Caco-2 (cell line): ENCODE measurements around the gene FAIM. TPM values are rescaled to one million over a fixed set of nuclear protein-coding genes. Genes with fewer than 3 reads are reported as not detected.

ENCODE experiments used
- BruUV-seq: library from RNA; stranded (reverse); fragments of 400-500 nt; replicated peaks from 2 replicates; lab custom pipeline; 2021; lab: Mats Ljungman, UMichigan
- CTCF ChIA-PET: fragments of 300-600 bp; sonication (Branson Sonifier 250); formaldehyde crosslinking; loops from one replicate; lab custom pipeline; 2022; ENCODE audit warnings: antibody characterized with exemption; lab: Charles Lee
- POLR2A ChIA-PET: fragments of 300-600 bp; sonication (Branson Sonifier 250); formaldehyde crosslinking; loops from one replicate; lab custom pipeline; 2022; ENCODE audit warnings: antibody characterized with exemption; lab: Charles Lee
- DNase-seq, 2 experiments: peaks; one replicate each; pipeline versions ENCODE4 v3.0.0 to v3.0.0-alpha.2; 2020 to 2022
- H3K27me3 ChIP-seq: replicated peaks from 2 replicates; pipeline ENCODE4 v1.6.0; 2011; ENCODE audit warnings: low read length; ENCODE audit not compliant: control insufficient read depth, insufficient read depth
- H3K36me3 ChIP-seq: 2 replicates; pipeline ENCODE4 v1.5.1; 2011; ENCODE audit warnings: low read length; ENCODE audit not compliant: control insufficient read depth, insufficient read depth
- H3K4me1 ChIP-seq: fragments of 250-450 bp; sonication (Bioruptor Pico); 2 replicates; pipeline ENCODE4 v1.5.1; 2020; ENCODE audit warnings: mild to moderate bottlenecking
- H3K4me3 ChIP-seq: 2 replicates; pipeline ENCODE4 v1.5.1; 2011; ENCODE audit warnings: low read depth, mild to moderate bottlenecking, control low read depth, low read length
- H3K9me3 ChIP-seq: fragments of 250-450 bp; sonication (Bioruptor Pico); 2 replicates; pipeline ENCODE4 v1.5.1; 2020; ENCODE audit warnings: mild to moderate bottlenecking, moderate library complexity
- H3K27ac Mint-ChIP-seq: one replicate; pipeline ENCODE4 v1.8.0; 2022; ENCODE audit warnings: mixed read lengths; ENCODE audit not compliant: unreplicated experiment
- H3K27me3 Mint-ChIP-seq: one replicate; pipeline ENCODE4 v1.8.0; 2022; ENCODE audit warnings: mixed read lengths; ENCODE audit not compliant: insufficient read depth, unreplicated experiment
- H3K36me3 Mint-ChIP-seq: one replicate; pipeline ENCODE4 v1.8.0; 2022; ENCODE audit warnings: mild to moderate bottlenecking, mixed read lengths; ENCODE audit not compliant: insufficient read depth, unreplicated experiment
- H3K4me1 Mint-ChIP-seq: one replicate; pipeline ENCODE4 v1.8.0; 2022; ENCODE audit warnings: low read depth, mixed read lengths; ENCODE audit not compliant: unreplicated experiment
- H3K4me3 Mint-ChIP-seq: one replicate; pipeline ENCODE4 v1.8.0; 2022; ENCODE audit warnings: mild to moderate bottlenecking, moderate library complexity, mixed read lengths; ENCODE audit not compliant: unreplicated experiment
- H3K9me3 Mint-ChIP-seq: one replicate; pipeline ENCODE4 v1.8.0; 2022; ENCODE audit warnings: mixed read lengths; ENCODE audit not compliant: unreplicated experiment
- CTCF ChIP-seq, 2 experiments: fragments of 200-600 bp in 1 of 2; IDR thresholded peaks; 1 replicate in 1 of 2; 2 replicates in 1 of 2; pipeline versions ENCODE4 v1.5.1 to v1.8.0; 2011 to 2022; ENCODE audit warnings: antibody characterized with exemption in 1 of 2, control low read depth in 1 of 2, inconsistent platforms in 1 of 2, low read depth in 1 of 2, low read length in 1 of 2, mild to moderate bottlenecking in 1 of 2, moderate library complexity in 1 of 2; ENCODE audit not compliant: insufficient read depth in 1 of 2, severe bottlenecking in 1 of 2, unreplicated experiment in 1 of 2
- intact Hi-C: fragments of 100-400 bp; cut with micrococcal nuclease; formaldehyde crosslinking; loops from one replicate; pipeline ENCODE4 v1.10.0; 2022; ENCODE audit not compliant: unreplicated experiment
- total RNA-seq: library from RNA; stranded (reverse); gene quantifications from 2 replicates; pipeline ENCODE4 v1.2.3, GENCODE V29; 2022

FAIM gene
- total RNA-seq, 1 experiment from 2014 or later = 22.5 TPM

- H3K4me1 ChIP-seq = no peaks in the 10 kb centered on the region
- H3K36me3 ChIP-seq = no peaks in the 10 kb centered on the region
- CTCF ChIA-PET = no interaction called here
- no peaks in the 10 kb centered on the region for H3K4me1 Mint-ChIP-seq
- no peak for DNase-seq
- no peaks in the 10 kb centered on the region for H3K27me3 ChIP-seq
- no peak overlapping the region for H3K27ac Mint-ChIP-seq
- no peaks in the 10 kb centered on the region for H3K9me3 Mint-ChIP-seq
- H3K4me3 ChIP-seq = no peak overlapping the region
- intact Hi-C loops = no loop called here
- no TSS peak for BruUV-seq
- TF ChIP-seq CTCF (IDR thresholded peaks at IDR 0.05; ENCODE audit: insufficient read depth in 1 of 2, low read depth in 1 of 2, low read length in 1 of 2, severe bottlenecking in 1 of 2, unreplicated experiment in 1 of 2) = no peak
- no peaks in the 10 kb centered on the region for H3K27me3 Mint-ChIP-seq
- POLR2A ChIA-PET = no interaction called here
- H3K36me3 Mint-ChIP-seq = no peaks in the 10 kb centered on the region
- no peak overlapping the region for H3K4me3 Mint-ChIP-seq
- H3K9me3 ChIP-seq = no peaks in the 10 kb centered on the region
Measured at GRCh38 chr3:138573138-138573537, 35.4 kb upstream of the FAIM start.

DNA sequence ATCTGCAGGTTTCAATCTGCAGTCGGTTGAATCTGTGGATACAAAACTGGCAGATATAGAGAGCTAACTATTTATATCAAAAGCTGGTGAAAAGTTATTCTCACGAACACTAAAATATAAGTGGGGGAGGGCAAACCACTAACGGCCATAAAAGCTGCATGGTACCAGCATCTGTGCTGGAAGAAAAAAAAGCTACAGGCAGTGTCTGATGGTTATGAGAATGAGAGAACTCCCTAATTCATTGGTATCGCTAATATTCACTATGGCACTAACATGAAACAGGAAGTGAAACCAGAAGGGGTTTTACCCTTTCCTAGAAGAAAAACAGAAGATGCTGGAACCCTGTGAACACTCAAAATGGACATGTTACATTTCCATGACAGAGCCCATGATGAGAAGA lies 30.4 kb upstream of the FAIM start:
- H3K27me3 ChIP-seq = no peaks in the 10 kb centered on the region
- Mint-ChIP-seq H3K27ac (no peak overlapping the region), H3K27me3 (no peaks in the 10 kb centered on the region), H3K9me3 (no peaks in the 10 kb centered on the region), H3K4me3 (no peak overlapping the region), H3K4me1 (no peaks in the 10 kb centered on the region), H3K36me3 (no peaks in the 10 kb centered on the region)
- no peaks in the 10 kb centered on the region; the same call in 1 of the 2 replicates for H3K4me1 ChIP-seq
- no peak for TF ChIP-seq CTCF (IDR thresholded peaks at IDR 0.05; ENCODE audit: insufficient read depth in 1 of 2, low read depth in 1 of 2, low read length in 1 of 2, severe bottlenecking in 1 of 2, unreplicated experiment in 1 of 2)
- BruUV-seq = no TSS peak
- CTCF ChIA-PET = interaction anchor here (0.6 kb wide), 1 partner anchor 22 kb away, joined by 4 read pairs; no protein-coding TSS in a partner anchor
- H3K9me3 ChIP-seq = no peaks in the 10 kb centered on the region
- POLR2A ChIA-PET = no interaction called here
- H3K4me3 ChIP-seq = no peak overlapping the region
- H3K36me3 ChIP-seq = no peaks in the 10 kb centered on the region
- intact Hi-C loops = no loop called here
- no peak for DNase-seq

DNA sequence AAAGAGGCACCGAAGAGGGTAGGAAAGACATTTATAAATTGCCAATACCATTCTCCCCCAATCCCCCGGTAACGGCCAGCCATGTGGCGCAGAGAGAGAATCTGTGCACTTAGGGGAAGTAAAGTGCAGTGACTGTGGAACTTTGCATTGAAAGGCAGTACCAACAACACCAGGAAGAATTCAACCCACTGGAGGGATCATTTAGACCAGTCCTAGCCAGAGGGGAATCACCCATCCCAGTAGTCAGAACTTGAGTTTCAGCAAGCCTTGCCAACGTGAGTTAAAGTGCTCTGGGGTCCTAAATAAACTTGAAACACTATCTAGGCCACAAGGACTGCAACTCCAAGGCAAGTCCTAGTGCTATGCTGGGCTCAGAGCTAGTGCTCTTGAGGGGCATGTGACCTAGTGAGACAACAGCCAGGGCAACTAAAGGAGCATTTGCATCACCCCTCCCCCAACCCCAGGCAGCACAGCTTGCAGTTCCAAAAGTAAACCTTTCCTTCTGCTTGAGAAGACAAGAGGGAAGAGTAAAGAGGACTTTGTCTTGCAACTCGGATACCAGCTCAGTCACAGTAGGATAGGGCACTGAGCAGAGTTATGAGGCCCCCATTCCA lies 29.5 kb upstream of the FAIM start:
- Mint-ChIP-seq H3K36me3 (no peaks in the 10 kb centered on the region), H3K27me3 (no peaks in the 10 kb centered on the region), H3K9me3 (no peaks in the 10 kb centered on the region), H3K4me3 (no peak overlapping the region), H3K27ac (no peak overlapping the region), H3K4me1 (no peaks in the 10 kb centered on the region)
- H3K4me3 ChIP-seq = no peak overlapping the region
- TF ChIP-seq CTCF (IDR thresholded peaks at IDR 0.05; ENCODE audit: insufficient read depth in 1 of 2, low read depth in 1 of 2, low read length in 1 of 2, severe bottlenecking in 1 of 2, unreplicated experiment in 1 of 2) = no peak
- intact Hi-C loops = no loop called here
- H3K9me3 ChIP-seq = no peaks in the 10 kb centered on the region
- BruUV-seq = no TSS peak
- no peaks in the 10 kb centered on the region for H3K36me3 ChIP-seq
- H3K27me3 ChIP-seq = no peaks in the 10 kb centered on the region
- ChIA-PET CTCF (no interaction called here), POLR2A (no interaction called here)
- peak in 1 of 2 experiments; percentile 26 for DNase-seq
- no peaks in the 10 kb centered on the region; the same call in 1 of the 2 replicates for H3K4me1 ChIP-seq
